CMK (cell line): ENCODE data around the gene ITPRIPL1.

Experiments
- DNase-seq: peaks from one replicate; pipeline ENCODE4 v3.0.0-alpha.2; 2010; ENCODE audit warnings: low read depth

ITPRIPL1 gene

GRCh38 chr2:96320728-96321622 is 4.1 kb upstream of the ITPRIPL1 start:
- DNase-seq = peak; percentile 38

DNA sequence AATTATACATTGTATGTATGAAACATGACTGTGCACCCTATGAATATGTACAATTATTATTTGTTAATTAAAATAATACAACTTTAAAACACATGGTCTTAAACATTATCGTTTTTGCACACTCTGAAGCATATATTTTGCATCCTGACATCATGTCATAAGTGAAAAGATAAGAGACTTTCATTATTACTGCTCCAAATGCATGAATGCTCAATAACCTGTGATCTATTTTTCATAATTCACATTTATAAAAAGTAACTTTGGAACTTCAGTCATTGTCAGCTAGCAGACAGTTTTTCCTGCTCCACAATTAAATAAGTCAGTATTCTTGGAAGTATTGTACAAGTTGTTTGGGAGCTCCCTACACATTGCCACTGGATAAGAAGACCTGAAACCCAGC is 1.3 kb upstream of the ITPRIPL1 start:
- no peak for DNase-seq

- DNase-seq = no peak
Measured at GRCh38 chr2:96324721-96325040, 436 bp upstream of the ITPRIPL1 start.

- no peak for DNase-seq
Measured at GRCh38 chr2:96325884-96326255, 753 bp downstream of the ITPRIPL1 start.

GRCh38 chr2:96326564-96326963 is 1.4 kb downstream of the ITPRIPL1 start:
- no peak for DNase-seq

DNA sequence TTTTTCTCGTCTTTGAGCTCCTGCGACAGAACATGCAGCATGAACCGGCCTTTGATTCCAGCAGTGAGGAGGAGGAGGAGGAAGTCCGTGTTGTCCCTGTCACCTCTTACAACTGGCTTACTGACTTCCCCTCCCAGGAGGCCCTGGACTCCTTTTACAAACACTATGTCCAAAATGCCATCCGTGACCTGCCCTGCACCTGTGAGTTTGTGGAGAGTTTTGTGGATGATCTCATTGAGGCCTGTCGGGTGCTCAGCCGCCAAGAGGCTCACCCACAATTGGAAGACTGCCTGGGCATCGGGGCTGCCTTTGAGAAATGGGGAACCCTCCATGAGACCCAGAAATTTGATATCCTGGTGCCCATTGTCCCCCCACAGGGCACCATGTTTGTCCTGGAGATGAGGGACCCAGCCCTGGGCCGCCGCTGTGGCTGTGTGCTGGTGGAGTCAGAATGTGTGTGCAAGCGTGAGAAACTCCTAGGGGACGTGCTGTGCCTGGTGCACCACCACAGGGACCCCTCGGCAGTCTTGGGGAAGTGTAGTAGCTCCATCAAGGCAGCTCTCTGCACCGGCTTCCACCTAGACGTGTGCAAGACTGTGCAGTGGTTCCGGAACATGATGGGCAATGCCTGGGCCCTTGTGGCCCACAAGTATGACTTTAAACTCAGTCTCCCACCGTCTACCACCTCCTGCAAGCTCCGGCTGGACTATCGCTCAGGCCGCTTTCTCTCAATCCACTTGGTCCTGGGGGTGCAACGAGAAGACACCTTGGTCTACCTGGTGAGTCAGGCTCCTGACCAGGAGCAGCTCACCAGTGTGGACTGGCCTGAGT is 2.1 kb downstream of the ITPRIPL1 start:
- DNase-seq = no peak

- no peak for DNase-seq
Measured at GRCh38 chr2:96329456-96329855, 4.3 kb downstream of the ITPRIPL1 start.

- no peak for DNase-seq
Measured at GRCh38 chr2:96329874-96330273, 4.8 kb downstream of the ITPRIPL1 start.

GRCh38 chr2:96330407-96330806 is 5.3 kb downstream of the ITPRIPL1 start:
- DNase-seq = no peak

DNA sequence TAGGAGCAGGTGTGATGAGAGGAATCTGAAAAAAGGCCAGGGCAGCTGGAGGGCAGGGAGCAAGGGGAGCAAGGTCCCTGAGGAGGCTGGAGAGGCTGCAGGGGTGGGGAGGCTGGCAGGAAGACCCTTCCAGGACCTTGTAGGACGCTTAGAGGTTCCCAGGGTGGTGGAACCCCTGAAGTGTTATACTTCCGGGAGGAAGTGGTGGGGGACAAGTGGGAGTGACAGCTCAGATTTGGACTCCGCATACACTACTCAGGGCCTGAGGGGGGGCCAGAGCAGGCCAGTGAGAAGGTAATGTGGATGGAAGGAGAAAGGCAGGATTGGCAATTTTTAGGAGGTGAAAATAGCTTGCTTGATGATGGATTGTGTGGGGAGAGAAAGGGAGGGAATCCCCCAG is 8.6 kb downstream of the ITPRIPL1 start:
- DNase-seq = no peak

DNA sequence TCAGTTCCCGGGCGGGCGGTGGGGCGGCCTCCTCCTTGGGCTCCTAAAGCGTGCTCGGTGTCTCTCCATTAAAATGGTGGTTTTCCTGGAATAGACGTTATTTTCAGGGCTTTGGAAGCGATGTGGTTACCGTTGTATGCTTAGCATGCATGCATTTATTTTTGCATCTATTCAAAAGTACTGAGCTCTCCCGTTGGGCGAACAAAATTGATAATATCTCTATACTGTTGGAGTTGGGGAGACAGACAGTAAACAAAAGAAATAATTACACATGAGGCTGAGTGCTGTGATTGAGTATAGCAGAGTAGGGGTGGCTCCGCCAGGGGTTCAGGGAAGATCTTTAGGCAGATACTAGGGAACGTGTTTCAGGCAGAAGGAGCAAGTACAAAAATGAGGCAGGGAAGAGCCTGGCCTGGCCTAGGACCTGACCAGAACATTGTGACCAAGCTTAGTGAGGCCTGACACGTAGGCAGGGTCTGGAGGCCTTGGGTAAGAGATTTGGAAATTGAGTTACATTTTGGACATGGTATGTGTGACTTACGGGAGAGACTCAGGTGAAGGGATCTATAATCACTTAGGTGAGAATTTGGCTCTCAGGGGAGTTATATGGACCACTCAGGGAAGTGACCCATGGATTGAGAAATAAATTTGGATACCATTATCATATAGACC is 11.1 kb downstream of the ITPRIPL1 start:
- peak; percentile 30 for DNase-seq

GRCh38 chr2:96336873-96337272 is 11.8 kb downstream of the ITPRIPL1 start:
- DNase-seq = no peak

- DNase-seq = no peak
Measured at GRCh38 chr2:96340493-96341414, 15.6 kb downstream of the ITPRIPL1 start.

DNA sequence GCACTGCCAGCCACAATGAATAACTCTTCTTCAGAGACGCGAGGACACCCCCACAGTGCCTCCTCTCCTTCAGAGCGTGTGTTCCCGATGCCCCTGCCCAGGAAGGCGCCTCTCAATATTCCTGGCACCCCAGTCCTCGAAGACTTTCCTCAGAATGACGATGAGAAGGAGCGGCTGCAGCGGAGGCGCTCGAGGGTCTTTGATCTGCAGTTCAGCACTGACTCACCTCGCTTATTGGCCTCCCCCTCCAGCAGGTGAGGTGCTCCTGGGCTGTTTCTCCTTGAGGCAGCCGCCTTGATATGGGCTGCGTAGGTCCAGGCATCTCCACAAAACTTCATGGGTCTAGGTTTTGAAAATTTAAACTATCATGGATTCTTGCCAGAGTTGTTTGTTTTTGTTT is 16.5 kb downstream of the ITPRIPL1 start:
- no peak for DNase-seq

DNA sequence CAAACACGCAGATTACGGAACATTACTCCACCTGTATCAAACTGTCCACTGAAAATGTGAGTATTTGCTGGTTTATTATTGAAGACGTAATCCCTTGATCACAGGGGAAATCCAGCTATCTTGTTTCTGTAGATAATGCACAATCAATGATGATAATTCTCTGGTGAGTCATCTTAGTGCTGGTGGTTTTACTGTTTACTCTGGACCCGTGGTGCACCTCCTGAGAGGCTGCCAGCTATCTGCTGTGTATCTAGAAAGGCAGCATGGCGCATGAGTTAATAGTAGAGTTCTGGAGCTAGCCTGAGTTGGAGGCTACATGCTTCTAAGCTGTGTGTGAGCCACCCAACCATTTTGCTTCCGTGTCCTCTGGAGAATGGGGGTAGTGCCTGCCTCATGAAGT is 17.0 kb downstream of the ITPRIPL1 start:
- no peak for DNase-seq

- no peak for DNase-seq
Measured at GRCh38 chr2:96344011-96344410, 18.9 kb downstream of the ITPRIPL1 start.

GRCh38 chr2:96345438-96345837 is 20.3 kb downstream of the ITPRIPL1 start:
- DNase-seq = no peak

- no peak for DNase-seq
Measured at GRCh38 chr2:96345868-96346462, 20.8 kb downstream of the ITPRIPL1 start.

GRCh38 chr2:96347395-96347794 is 22.3 kb downstream of the ITPRIPL1 start:
- DNase-seq = no peak

GRCh38 chr2:96353032-96353561 is 28.0 kb downstream of the ITPRIPL1 start:
- no peak for DNase-seq

- no peak for DNase-seq
Measured at GRCh38 chr2:96353606-96354101, 28.5 kb downstream of the ITPRIPL1 start.
